ENCODE measurements around the gene PTGIR.

The PTGIR gene

DNA sequence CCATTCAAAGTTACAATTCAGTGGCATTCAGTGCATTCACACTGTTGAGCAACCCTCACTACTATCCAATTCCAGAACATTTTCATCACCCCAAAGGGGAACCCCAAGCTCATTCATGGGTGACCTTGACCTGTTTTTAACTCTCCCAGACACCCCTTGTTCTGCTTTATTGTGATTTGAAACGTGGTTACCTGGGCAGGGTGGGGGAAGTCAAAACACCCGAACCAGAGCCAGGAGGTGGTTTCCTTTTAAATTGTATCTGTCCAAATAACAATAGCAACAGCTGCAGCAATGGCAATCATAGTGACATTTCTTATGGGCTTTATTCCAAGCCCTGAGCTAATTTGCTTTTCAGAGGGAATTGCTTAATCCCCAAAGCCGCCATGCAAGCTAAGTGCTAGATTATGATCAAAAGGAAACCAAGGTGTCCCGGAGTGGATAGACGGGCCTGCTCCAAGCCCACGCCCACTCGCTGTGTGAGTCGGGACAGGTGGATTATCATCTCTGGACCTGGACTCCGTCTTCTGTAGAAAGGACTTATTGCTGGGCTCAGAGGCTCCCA, 6.1 kb downstream of the PTGIR start:
- no peak overlapping the region for H3K4me3 ChIP-seq (ENCODE audit: low read depth, low read length)
- DNase-seq (ENCODE audit: low read depth) = no peak

DNA sequence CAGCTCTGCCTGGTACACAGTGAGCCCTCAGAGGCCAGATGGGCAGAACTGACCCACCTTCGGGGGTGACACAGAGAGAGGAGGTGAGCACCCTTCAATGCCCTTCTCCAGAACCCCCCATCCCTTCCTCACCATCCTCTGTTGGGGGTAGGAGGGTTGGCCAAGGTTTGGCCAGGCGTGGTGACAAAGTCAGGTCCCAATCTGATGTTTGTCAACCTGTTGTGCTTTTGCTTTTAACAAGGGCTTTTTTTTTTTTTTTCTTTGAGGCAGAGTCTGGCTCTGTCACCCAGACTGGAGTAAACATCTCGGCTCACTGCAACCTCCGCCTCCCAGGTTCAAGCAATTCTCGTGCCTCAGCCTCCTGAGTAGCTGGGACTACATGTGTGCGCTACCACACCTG, 7.3 kb downstream of the PTGIR start:
- H3K4me3 ChIP-seq (ENCODE audit: low read depth, low read length) = no peak overlapping the region
- DNase-seq (ENCODE audit: low read depth) = no peak

DNA sequence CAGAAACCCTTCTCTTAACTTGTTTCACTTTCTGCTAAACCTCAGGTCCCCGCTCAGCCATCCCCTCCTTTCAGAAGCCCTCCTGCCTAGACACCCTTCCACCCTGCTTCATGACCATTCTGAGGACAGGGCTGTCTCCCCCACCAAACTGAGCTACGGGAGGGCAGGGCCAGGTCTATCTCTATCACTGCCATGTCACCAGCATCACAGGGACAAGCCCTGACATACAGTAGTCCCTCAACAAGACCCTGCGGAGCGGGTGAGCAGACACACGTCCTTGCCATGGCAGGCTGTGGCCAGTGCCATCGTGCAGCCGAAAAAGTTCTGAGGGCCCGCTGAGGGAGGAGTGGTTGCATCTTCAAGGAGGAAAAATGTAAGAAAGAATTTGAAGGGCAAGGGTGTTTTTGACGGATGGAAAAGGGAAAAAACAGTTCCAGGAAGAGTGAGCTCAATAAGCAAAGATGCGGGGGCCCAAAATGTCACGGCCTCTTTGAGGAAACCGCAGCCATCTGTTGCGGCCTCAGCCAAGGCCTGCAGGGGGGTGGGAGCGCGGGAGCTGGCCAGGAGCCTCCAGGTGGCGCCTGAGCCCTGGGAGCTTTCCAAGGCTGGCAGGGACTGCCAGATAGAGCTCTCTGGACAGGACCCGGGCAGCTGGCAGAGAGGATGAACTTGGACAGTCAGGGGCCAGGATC, 8.1 kb downstream of the PTGIR start:
- no peak overlapping the region for H3K4me3 ChIP-seq (ENCODE audit: low read depth, low read length)
- DNase-seq (ENCODE audit: low read depth) = peak; percentile 47

DNA sequence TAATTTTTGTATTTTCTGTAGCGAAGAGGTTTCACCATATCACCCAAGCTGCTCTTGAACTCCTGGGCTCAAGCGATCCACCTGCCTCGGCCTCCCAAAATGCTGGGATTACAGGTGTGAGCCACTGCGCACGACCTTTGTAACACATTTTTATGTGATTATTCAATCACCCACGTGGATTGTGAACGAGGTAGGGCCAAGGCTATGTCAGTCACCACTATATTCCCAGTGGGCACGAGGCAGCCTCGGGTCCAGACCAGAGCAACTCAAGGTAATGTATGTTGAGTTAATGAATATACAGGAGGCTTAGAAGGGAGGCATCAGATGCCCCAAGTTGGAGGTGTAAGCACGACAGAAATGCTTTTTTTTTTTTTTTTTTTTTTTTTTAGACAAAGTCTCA, 8.9 kb downstream of the PTGIR start:
- no peak for DNase-seq (ENCODE audit: low read depth)
- no peak overlapping the region for H3K4me3 ChIP-seq (ENCODE audit: low read depth, low read length)

DNA sequence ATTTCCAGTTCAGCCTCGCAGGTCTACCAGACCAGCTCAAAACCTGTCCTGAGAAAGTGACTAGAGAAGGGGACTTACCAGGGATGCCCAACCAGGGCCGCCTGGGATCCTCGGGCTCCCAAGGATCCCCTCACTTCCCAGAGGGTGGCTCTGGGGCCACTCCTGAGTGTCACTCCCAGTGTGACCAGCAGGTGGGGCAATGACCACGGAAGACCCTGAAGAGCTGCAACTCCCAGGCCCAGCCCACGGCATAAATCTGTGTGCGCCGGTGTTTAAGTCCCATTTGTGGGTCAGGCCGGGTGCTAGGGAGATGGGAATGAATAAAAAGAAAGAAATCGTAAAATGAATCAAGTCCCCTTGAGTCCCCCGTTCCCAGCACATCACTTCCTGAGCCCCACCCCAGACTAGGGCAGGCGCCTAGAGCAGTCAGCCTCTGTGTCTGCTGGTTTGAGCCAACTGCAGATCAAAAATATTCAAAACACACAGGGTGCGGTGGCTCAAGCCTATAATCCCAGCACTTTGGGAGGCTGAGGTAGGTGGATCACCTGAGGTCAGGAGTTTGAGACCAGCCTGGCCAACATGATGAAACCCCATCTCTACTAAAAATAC, 10.7 kb downstream of the PTGIR start:
- DNase-seq (ENCODE audit: low read depth) = no peak
- H3K4me3 ChIP-seq (ENCODE audit: low read depth, low read length) = no peak overlapping the region

DNA sequence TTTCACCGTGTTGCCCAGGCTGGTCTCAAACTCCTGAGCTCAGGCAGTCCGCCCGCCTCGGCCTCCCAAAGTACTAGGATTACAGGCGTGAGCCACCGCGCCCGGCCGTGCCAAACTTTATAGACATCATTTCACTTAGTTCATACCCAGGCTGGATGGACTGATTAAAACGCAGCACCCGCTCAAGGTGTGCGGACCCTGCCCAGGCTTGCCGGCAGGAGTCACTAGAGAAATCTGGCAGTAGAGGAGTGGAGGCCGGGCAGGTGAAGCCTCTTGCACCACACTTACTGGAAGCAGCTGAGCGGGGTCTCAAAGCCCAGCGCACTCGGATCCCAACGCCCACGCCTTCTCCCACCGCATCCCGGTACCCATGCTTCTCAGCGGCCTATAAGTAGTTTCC, 11.4 kb downstream of the PTGIR start:
- DNase-seq (ENCODE audit: low read depth) = no peak
- no peak overlapping the region for H3K4me3 ChIP-seq (ENCODE audit: low read depth, low read length)

DNA sequence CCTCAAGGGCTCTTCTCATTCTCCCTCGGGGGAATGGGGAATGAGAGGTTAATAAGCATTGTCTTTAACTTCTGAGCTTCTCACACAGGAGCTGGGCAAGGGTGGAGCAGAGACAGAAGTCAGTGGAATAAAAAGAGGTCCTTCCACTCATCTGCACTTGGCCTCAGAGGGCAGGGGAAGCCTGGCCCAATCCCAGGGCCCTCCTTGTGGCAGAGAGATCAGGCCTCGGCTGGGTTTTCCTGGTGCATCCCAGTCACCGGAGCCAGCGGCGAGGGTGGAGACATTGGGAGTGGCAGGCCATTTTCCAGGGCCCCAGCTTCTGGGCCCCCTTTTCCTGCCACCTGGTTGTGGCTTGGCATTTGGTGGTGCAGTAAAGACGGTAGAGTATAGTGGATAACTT, 13.1 kb downstream of the PTGIR start:
- H3K4me3 ChIP-seq (ENCODE audit: low read depth, low read length) = no peak overlapping the region
- DNase-seq (ENCODE audit: low read depth) = no peak

DNA sequence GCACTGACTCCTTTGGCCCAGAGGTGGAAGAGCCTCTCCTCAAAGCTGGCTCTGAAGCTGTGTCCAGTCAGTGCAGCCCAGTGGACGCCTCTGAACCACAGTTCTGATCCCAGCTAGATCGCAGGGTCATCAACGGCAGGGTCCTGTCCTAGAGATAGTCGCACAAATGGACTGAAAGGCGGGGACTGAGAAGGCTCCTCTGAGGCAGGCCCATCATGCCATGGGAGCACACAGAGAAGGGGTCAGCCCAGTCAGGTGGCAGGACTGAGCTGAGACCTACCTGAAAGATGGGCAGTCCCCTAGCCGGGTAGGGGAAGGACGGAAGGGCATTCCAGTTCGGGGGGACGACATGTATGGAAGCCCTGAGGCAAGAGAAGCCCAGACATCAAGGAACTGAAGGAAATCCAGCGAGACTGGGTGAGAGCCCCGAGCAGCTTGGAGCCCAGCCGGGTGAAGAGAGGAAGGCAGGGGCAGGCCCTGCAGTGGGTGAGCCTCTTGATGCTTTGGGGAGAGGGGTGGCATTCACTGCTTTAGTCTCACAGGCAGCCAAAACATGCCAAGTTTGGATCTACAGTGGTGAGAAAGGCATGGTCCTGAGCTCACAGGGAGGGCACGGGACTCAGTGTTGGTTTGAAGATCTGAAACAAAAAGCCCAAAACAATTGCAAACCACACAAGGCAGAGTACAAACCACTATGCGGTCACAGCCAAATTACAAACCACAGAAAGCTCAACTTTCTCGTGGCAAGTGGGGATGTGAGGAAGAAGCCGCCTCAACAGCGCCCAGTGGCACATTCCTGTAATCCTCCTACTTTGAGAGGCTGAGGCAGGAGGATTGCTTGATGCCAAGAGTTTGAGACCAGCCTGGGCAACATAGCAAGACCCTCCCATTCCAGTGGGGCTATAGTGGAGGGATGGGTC, 13.8 kb downstream of the PTGIR start:
- H3K4me3 ChIP-seq (ENCODE audit: low read depth, low read length) = no peak overlapping the region
- DNase-seq (ENCODE audit: low read depth) = no peak

DNA sequence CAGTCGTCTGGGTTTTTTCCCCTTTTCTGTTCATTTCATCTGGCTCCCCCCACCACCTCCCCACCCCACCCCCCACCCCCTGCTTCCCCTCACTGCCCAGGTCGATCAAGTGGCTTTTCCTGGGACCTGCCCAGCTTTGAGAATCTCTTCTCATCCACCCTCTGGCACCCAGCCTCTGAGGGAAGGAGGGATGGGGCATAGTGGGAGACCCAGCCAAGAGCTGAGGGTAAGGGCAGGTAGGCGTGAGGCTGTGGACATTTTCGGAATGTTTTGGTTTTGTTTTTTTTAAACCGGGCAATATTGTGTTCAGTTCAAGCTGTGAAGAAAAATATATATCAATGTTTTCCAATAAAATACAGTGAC, 14.5 kb downstream of the PTGIR start:
- no peak overlapping the region for H3K4me3 ChIP-seq (ENCODE audit: low read depth, low read length)
- no peak for DNase-seq (ENCODE audit: low read depth)

DNA sequence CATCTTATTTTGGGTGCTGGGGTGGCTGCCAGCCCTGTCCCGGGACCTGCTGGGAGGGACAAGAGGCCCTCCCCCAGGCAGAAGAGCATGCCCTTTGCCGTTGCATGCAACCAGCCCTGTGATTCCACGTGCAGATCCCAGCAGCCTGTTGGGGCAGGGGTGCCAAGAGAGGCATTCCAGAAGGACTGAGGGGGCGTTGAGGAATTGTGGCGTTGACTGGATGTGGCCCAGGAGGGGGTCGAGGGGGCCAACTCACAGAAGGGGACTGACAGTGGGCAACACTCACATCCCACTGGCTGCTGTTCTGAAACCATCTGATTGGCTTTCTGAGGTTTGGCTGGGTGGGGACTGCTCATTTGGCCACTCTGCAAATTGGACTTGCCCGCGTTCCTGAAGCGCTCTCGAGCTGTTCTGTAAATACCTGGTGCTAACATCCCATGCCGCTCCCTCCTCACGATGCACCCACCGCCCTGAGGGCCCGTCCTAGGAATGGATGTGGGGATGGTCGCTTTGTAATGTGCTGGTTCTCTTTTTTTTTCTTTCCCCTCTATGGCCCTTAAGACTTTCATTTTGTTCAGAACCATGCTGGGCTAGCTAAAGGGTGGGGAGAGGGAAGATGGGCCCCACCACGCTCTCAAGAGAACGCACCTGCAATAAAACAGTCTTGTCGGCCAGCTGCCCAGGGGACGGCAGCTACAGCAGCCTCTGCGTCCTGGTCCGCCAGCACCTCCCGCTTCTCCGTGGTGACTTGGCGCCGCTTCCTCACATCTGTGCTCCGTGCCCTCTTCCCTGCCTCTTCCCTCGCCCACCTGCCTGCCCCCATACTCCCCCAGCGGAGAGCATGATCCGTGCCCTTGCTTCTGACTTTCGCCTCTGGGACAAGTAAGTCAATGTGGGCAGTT, 15.1 kb downstream of the PTGIR start:
- no peak overlapping the region for H3K4me3 ChIP-seq (ENCODE audit: low read depth, low read length)
- no peak for DNase-seq (ENCODE audit: low read depth)

DNA sequence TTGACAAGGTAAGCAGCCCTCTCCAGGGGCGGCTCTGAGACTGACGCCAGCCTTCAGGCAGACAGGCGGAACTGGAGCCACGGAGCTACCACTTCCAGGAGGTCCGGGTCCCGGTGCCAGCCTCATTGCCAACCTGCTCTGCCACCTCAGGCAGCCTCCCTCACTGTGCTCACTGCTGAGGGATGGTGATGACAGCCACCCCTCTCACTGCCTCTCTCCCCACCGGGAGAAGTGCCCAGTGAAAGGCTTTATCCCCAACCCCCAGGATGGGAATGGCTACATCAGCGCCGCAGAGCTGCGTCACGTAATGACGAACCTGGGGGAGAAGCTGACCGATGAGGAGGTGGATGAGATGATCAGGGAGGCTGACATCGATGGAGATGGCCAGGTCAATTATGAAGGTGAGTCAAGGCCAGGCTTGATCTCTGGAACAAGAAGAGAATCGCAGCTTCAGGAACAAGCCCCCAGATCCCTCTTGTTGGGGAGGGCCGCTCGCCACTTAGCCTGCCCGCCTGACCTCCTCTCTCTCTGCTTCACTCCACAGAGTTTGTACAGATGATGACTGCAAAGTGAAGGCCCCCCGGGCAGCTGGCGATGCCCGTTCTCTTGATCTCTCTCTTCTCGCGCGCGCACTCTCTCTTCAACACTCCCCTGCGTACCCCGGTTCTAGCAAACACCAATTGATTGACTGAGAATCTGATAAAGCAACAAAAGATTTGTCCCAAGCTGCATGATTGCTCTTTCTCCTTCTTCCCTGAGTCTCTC, 16.1 kb downstream of the PTGIR start:
- H3K4me3 ChIP-seq (ENCODE audit: low read depth, low read length) = no peak overlapping the region
- no peak for DNase-seq (ENCODE audit: low read depth)

DNA sequence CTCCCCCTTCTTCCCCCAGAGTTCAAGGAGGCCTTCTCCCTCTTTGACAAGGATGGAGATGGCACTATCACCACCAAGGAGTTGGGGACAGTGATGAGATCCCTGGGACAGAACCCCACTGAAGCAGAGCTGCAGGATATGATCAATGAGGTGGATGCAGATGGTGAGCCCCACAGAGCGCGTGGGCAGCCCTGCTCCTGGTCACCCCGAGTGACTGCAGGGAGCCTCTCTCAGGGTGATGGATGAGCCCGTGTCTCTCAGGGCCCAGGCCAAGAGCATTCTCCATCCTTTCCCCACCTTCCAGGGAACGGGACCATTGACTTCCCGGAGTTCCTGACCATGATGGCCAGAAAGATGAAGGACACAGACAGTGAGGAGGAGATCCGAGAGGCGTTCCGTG, 16.7 kb downstream of the PTGIR start:
- DNase-seq (ENCODE audit: low read depth) = no peak
- no peak overlapping the region for H3K4me3 ChIP-seq (ENCODE audit: low read depth, low read length)

DNA sequence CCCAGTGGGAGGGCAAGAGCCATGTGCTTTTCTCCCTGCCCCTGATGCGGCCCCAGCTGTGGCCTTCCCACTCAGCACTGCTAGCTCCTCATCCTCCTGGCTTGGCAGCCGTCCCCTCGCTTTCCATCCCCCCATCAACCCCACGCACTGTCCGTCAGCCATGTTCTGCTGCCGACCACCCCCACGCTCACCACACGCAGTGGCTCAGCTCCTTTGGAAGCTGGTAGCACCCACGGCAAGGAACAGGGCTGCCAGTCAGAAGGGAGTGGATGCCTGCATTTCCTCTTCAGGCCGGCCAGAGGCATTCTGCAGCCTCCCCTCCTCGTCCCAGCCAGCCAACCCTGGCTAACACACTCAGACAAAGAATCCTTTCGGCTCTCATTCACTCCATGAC, 17.4 kb downstream of the PTGIR start:
- H3K4me3 ChIP-seq (ENCODE audit: low read depth, low read length) = no peak overlapping the region
- no peak for DNase-seq (ENCODE audit: low read depth)

DNA sequence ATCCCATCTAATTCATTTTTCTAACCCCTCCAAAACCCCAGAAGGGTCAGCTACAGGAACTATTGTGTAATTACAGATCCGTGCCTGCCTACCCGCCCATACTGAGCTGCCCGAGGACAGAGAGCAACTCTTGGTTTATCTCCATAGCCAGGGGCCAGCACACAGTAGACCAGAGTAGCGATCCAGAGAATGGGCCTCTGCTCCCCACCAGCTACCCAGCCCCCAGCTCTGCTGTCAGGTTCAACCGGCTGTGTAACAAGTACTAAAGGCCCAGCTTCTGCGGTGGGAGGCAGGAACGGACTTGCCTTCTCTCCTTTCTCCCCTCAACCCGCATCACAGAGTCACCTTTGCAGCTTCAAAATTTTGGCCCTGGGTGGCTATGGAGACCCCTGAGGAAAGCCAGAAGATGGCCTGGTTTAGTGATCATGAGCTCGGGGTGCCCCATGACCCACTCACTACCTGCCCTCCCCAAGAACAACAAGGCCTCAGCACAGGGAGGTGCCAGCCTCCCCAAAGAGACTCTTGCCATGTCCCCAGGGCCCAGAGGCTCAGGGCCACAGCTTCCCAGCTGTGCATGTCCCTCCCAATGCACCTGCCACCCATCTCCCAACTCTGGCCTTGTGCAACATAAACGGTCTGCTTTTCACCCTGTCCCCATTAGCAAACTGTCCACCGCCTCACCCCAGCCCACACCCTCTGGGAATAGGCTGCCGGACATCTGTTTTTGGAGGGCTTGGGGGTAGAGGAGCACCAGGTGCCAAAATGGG, 18.0 kb downstream of the PTGIR start:
- no peak for DNase-seq (ENCODE audit: low read depth)

DNA sequence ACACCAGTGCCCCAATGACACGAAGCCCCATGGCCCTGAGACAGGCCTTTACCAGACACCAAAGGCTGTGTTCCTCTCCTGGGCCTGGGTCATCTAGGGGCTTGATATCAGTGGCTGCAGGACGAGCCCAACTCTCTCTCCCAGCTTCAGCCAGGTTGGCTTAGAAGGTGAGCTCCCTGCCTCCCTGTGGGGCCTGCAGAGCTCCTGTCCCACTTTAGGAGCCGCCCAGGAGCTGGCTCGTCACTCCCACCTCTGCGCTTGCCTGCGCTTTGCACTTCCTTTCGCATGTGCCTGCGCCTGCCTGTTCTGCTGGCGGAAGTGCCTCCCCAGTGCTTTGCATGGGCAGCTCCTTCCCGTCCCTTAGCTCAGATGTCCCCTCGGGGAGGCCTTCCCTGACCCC, 18.9 kb downstream of the PTGIR start:
- no peak for DNase-seq (ENCODE audit: low read depth)
- no peak overlapping the region for H3K4me3 ChIP-seq (ENCODE audit: low read depth, low read length)

More for the DNA sequence above, 18.0 kb downstream of the PTGIR start:
- no peak overlapping the region for H3K4me3 ChIP-seq (ENCODE audit: low read depth, low read length)

DNA sequence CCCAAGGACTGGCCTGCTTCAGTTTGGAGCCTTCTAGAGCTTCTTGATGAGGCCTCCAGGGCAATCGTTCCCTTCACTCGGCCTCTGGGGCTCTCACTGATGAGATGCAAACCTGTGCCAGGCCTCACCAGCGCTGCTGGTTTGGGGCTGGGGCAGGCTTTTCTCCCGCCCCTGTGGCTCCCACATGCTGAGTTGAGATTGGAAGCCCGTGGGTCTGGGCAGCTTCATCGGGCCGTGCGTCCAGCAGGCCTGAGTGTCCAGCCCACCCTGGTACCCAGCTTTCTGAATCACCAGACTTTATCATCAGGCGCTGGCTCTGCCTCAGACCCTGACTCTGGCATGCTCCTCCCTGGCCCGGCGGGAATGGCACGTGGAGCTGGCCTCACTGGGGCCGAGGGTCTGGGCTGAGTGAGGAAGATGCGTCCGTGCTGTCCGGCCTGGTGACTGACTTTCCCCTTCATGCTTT, 19.5 kb downstream of the PTGIR start:
- DNase-seq (ENCODE audit: low read depth) = no peak

DNA sequence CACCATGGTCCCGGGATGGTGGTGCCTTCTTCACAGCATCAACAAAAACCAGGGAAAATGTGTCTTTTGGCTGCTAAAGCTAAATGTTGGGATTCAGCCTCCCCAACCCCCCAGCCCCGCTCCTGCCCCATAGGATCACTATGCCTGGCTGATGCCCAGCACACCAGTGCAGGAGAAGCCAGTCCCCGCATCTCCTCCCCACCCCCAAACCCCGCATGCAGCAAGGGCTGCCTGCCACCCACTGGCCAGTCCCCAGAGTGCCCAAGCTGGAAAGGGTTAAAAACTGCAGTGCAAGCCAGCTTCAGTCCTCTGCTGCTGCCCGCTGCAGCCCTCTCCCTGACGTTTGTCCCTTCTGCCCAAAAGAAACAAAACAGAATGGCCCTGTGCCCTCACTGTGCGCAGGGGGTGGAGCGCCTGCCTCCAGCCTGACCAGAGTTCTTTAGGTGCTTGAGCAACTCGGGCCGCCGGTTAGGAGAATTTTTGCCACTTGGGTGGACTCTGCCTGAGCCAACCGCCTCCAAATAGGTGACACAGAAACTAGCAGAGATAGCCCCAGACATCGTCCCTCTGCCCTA, 20.0 kb downstream of the PTGIR start:
- H3K4me3 ChIP-seq (ENCODE audit: low read depth, low read length) = no peak overlapping the region
- DNase-seq (ENCODE audit: low read depth) = no peak

More for the DNA sequence above, 19.5 kb downstream of the PTGIR start:
- H3K4me3 ChIP-seq (ENCODE audit: low read depth, low read length) = no peak overlapping the region
